Colon (tissue), 2 donors: ENCODE results near the gene SSRP1.

Source experiments
- FAIRE-seq: peaks from 2 replicates; lab custom pipeline; 2012; peaks lifted over from hg19 to GRCh38; lab: Jason Lieb, UNC
- donor health status: control.
- donor health status: control.

Gene SSRP1

GRCh38 chr11:57314221-57314973, 21.3 kb downstream of the SSRP1 start:
- FAIRE-seq = no peak

GRCh38 chr11:57313788-57314135, 21.9 kb downstream of the SSRP1 start:
- FAIRE-seq = no peak

GRCh38 chr11:57313071-57313787, 22.5 kb downstream of the SSRP1 start:
- no peak for FAIRE-seq

- no peak for FAIRE-seq
These were observed 23.1 kb downstream of the SSRP1 start for GRCh38 chr11:57312511-57313021.

- FAIRE-seq = no peak
These were observed 24.4 kb downstream of the SSRP1 start for GRCh38 chr11:57311109-57311936.

GRCh38 chr11:57310630-57311086, 25.0 kb downstream of the SSRP1 start:
- no peak for FAIRE-seq

- no peak for FAIRE-seq
These were observed 25.6 kb downstream of the SSRP1 start for GRCh38 chr11:57310091-57310490.

- no peak for FAIRE-seq
These were observed 26.3 kb downstream of the SSRP1 start for GRCh38 chr11:57309106-57310059.

GRCh38 chr11:57308426-57309060, 27.1 kb downstream of the SSRP1 start:
- FAIRE-seq = no peak

GRCh38 chr11:57307666-57308270, 27.9 kb downstream of the SSRP1 start:
- FAIRE-seq = no peak

- FAIRE-seq = no peak
These were observed 28.6 kb downstream of the SSRP1 start for GRCh38 chr11:57306940-57307565.

GRCh38 chr11:57306161-57306876, 29.4 kb downstream of the SSRP1 start:
- FAIRE-seq = no peak

- no peak for FAIRE-seq
These were observed 30.2 kb downstream of the SSRP1 start for GRCh38 chr11:57305523-57305922.

GRCh38 chr11:57303990-57304579, 31.6 kb downstream of the SSRP1 start:
- FAIRE-seq = no peak

GRCh38 chr11:57303280-57303989, 32.3 kb downstream of the SSRP1 start:
- no peak for FAIRE-seq

GRCh38 chr11:57302489-57302888, 33.2 kb downstream of the SSRP1 start:
- no peak for FAIRE-seq

- no peak for FAIRE-seq
These were observed 33.8 kb downstream of the SSRP1 start for GRCh38 chr11:57301711-57302423.

- FAIRE-seq = no peak
These were observed 34.9 kb downstream of the SSRP1 start for GRCh38 chr11:57300785-57301184.
